ACHN (cell line): ENCODE data around the gene SEPHS2.

ENCODE experiments used
- DNase-seq: peaks from one replicate; pipeline ENCODE4 v3.0.0-alpha.2; 2015
- in situ Hi-C: cut with HindIII; loops from 2 replicates; pipeline ENCODE4 v1.10.0; 2017; ENCODE audit warnings: low sequenced_read_pairs, low pct_ligation_motif_present, low pct_unique_long_range_greater_than_20kb

The SEPHS2 gene

GRCh38 chr16:30443631-30444030 is 2.0 kb downstream of the SEPHS2 start:
- in situ Hi-C loops: no loop called here
- DNase-seq: no peak

GRCh38 chr16:30439720-30440348 is 5.8 kb downstream of the SEPHS2 start:
- no peak for DNase-seq
- in situ Hi-C loops: no loop called here

- in situ Hi-C loops: no loop called here
- no peak for DNase-seq
These were observed 6.8 kb downstream of the SEPHS2 start for GRCh38 chr16:30438835-30439234.

- in situ Hi-C loops: no loop called here
- DNase-seq: no peak
These were observed 8.1 kb downstream of the SEPHS2 start for GRCh38 chr16:30437511-30438046.

GRCh38 chr16:30434852-30435251 is 10.8 kb downstream of the SEPHS2 start:
- DNase-seq: no peak
- in situ Hi-C loops: no loop called here

- in situ Hi-C loops: no loop called here
These were observed 15.2 kb downstream of the SEPHS2 start for GRCh38 chr16:30430428-30430970.

GRCh38 chr16:30429678-30430427 is 15.8 kb downstream of the SEPHS2 start, which contains the start of gene DCTPP1:
Gene DCTPP1 (minus strand): TSS chr16:30430030. CDS start chr16:30429980, 50 bp downstream.
- in situ Hi-C loops: no loop called here
- DNase-seq: peak; percentile 100

More at GRCh38 chr16:30430428-30430970, 15.2 kb downstream of the SEPHS2 start:
- DNase-seq: no peak

- in situ Hi-C loops: no loop called here
- DNase-seq: no peak
These were observed 16.3 kb downstream of the SEPHS2 start for GRCh38 chr16:30429418-30429677.

- DNase-seq: no peak
- in situ Hi-C loops: no loop called here
These were observed 17.6 kb downstream of the SEPHS2 start for GRCh38 chr16:30428055-30428454.

GRCh38 chr16:30421010-30421409 is 24.7 kb downstream of the SEPHS2 start:
- in situ Hi-C loops: no loop called here
- no peak for DNase-seq

- DNase-seq: no peak
- in situ Hi-C loops: no loop called here
These were observed 27.1 kb downstream of the SEPHS2 start for GRCh38 chr16:30418350-30419181.

GRCh38 chr16:30417529-30418349 is 27.9 kb downstream of the SEPHS2 start:
- DNase-seq: peak; percentile 97
- in situ Hi-C loops: no loop called here

- DNase-seq: no peak
- in situ Hi-C loops: no loop called here
These were observed 28.8 kb downstream of the SEPHS2 start for GRCh38 chr16:30416624-30417528.

GRCh38 chr16:30416047-30416603 is 29.5 kb downstream of the SEPHS2 start:
- in situ Hi-C loops: no loop called here
- no peak for DNase-seq

GRCh38 chr16:30414159-30414558 is 31.5 kb downstream of the SEPHS2 start:
- in situ Hi-C loops: no loop called here
- DNase-seq: no peak

GRCh38 chr16:30413112-30413806 is 32.4 kb downstream of the SEPHS2 start:
- peak; percentile 56 for DNase-seq
- in situ Hi-C loops: no loop called here
